ENCODE measurements around the gene RNF151.

GRCh38 chr16:1984347-1985225 is 17.9 kb downstream of the RNF151 start:
- no peak for TF ChIP-seq ELK1 (IDR thresholded peaks at IDR 0.05; ENCODE audit: low read depth, low read length)
- no peak for TF ChIP-seq KDM1A (IDR thresholded peaks at IDR 0.05; ENCODE audit: low read depth)
- TF ChIP-seq CEBPB (IDR thresholded peaks at IDR 0.05), result no peak
- TF ChIP-seq ZNF302 (CRISPR knock-in tag; IDR thresholded peaks at IDR 0.05), result no peak
- no peak for TF ChIP-seq HOXA7 (CRISPR knock-in tag; IDR thresholded peaks at IDR 0.05)
- no peak for TF ChIP-seq CTCF (IDR thresholded peaks at IDR 0.05)

Measured in A549 (cell line).